OCI-LY7 (cell line): ENCODE results near the gene ABHD13. TPM values are rescaled to one million over a fixed set of nuclear protein-coding genes. Genes with fewer than 3 reads are reported as not detected.

Experiments used
- BruUV-seq: library from RNA; stranded (reverse); fragments of 400-500 nt; replicated peaks from 2 replicates; lab custom pipeline; 2021; lab: Mats Ljungman, UMichigan
- CTCF ChIA-PET: fragments of 300-600 bp; sonication (Branson Sonifier 250); formaldehyde crosslinking; loops from one replicate; lab custom pipeline; 2022; ENCODE audit warnings: antibody characterized with exemption; ENCODE audit not compliant: unreplicated experiment; lab: Charles Lee
- POLR2A ChIA-PET: fragments of 300-600 bp; sonication (Branson Sonifier 250); formaldehyde crosslinking; loops from one replicate; lab custom pipeline; 2022; ENCODE audit warnings: antibody characterized with exemption; lab: Charles Lee
- DNase-seq: peaks from one replicate; pipeline ENCODE4 v3.0.0-alpha.2; 2015; ENCODE audit warnings: low spot score
- H2AFZ ChIP-seq: fragments of 200-600 bp; sonication (generic), shearing (Covaris generic); 2 replicates; pipeline ENCODE4 v1.6.1; 2014; ENCODE audit warnings: mild to moderate bottlenecking, antibody characterized with exemption, low read length, moderate library complexity
- H3K27ac ChIP-seq: fragments of 200-600 bp; sonication (generic); 2 replicates; pipeline ENCODE4 v1.5.1; 2014; ENCODE audit warnings: mixed run types, low read depth, mild to moderate bottlenecking, moderate library complexity, low read length, inconsistent platforms; ENCODE audit not compliant: poor library complexity, severe bottlenecking
- H3K36me3 ChIP-seq: fragments of 200-600 bp; sonication (generic); 2 replicates; pipeline ENCODE4 v1.6.1; 2014; ENCODE audit warnings: mild to moderate bottlenecking, antibody characterized with exemption, low read length, moderate library complexity, mixed read lengths; ENCODE audit not compliant: insufficient read depth
- H3K4me1 ChIP-seq: fragments of 200-600 bp; sonication (generic); 2 replicates; pipeline ENCODE4 v1.5.1; 2014; ENCODE audit warnings: mild to moderate bottlenecking, low read length; ENCODE audit not compliant: insufficient read depth, poor library complexity, severe bottlenecking
- H3K4me2 ChIP-seq: fragments of 200-600 bp; sonication (generic); 2 replicates; pipeline ENCODE4 v1.6.1; 2014; ENCODE audit warnings: mild to moderate bottlenecking, low read length
- H3K4me3 ChIP-seq: fragments of 200-600 bp; sonication (generic); 2 replicates; pipeline ENCODE4 v1.5.1; 2014; ENCODE audit warnings: mild to moderate bottlenecking, low read depth, low read length; ENCODE audit not compliant: poor library complexity, severe bottlenecking
- H3K79me2 ChIP-seq: fragments of 200-600 bp; sonication (generic); 2 replicates; pipeline ENCODE4 v1.6.1; 2016; ENCODE audit warnings: low read depth, mild to moderate bottlenecking, low read length, moderate library complexity, mixed read lengths; ENCODE audit not compliant: insufficient read depth
- H3K9me2 ChIP-seq: fragments of 200-600 bp; sonication (generic); 2 replicates; pipeline ENCODE4 v1.6.1; 2016; ENCODE audit warnings: mild to moderate bottlenecking, low read length, mixed read lengths; ENCODE audit not compliant: insufficient read depth
- H3K9me3 ChIP-seq: fragments of 200-600 bp; sonication (generic); 2 replicates; pipeline ENCODE4 v1.6.1; 2014; ENCODE audit warnings: mild to moderate bottlenecking, mixed run types, low read length, mixed read lengths
- H4K20me1 ChIP-seq: fragments of 200-600 bp; sonication (generic); 2 replicates; pipeline ENCODE4 v1.6.1; 2014; ENCODE audit warnings: mild to moderate bottlenecking, antibody characterized with exemption, low read length, moderate library complexity, mixed read lengths; ENCODE audit not compliant: insufficient read depth
- EZH2phosphoT487 ChIP-seq: fragments of 200-600 bp; sonication (generic); IDR thresholded peaks from 2 replicates; pipeline ENCODE4 v1.6.1; 2018; ENCODE audit warnings: low read depth, borderline replicate concordance, mild to moderate bottlenecking, mixed run types, antibody characterized with exemption, low read length, moderate library complexity, mixed read lengths
- intact Hi-C: fragments of 100-400 bp; cut with micrococcal nuclease; formaldehyde crosslinking; loops from one replicate; pipeline ENCODE4 v1.10.0; 2022; ENCODE audit not compliant: unreplicated experiment
- total RNA-seq, 2 experiments: library from RNA; depleted of rRNA in 1 of 2; stranded (reverse); fragments of >200 nt in 1 of 2; shearing (Covaris generic) in 1 of 2; gene quantifications; 2 replicates each; pipeline ENCODE4 v1.2.3, GENCODE V29; 2014 to 2022
- TF ChIP-seq, protein P1 (sequence below): fragments of 200-600 bp; sonication (generic); conservative IDR thresholded peaks from 2 replicates; pipeline ENCODE4 v1.5.1; 2014; ENCODE audit warnings: mild to moderate bottlenecking, antibody characterized with exemption, low read length, moderate library complexity, mixed read lengths

Gene ABHD13
- total RNA-seq, 2 experiments from 2014 or later, result 2.1 to 3.3 TPM

DNA sequence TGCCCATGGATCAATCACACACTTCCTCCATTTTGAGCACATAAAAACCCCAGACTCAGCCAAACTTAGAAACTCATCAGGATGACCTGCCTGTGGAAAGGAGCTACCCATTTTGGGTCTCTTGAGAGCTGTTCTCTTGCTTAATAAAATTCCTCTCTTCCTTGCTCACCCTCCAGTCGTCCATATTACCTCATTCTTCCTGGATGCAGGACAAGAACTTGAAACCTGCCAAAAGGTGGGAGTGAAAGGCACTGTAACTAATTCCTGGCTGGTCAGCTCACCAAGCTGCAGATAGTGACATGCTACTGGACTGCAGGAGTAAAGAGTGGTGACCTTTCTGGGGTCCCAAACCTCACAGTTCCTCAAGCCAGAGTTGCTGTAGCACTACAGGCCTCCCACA, 23.0 kb upstream of the ABHD13 start:
- no peaks in the 10 kb centered on the region for H3K36me3 ChIP-seq
- intact Hi-C loops, result no loop called here
- ChIA-PET POLR2A (no interaction called here), CTCF (interaction anchor here (0.6 kb wide), 1 partner anchor 20 kb away, joined by 3 read pairs; the partner anchor contains the start of gene LIG4)
- no peak overlapping the region for H3K27ac ChIP-seq
- H4K20me1 ChIP-seq, result no peaks in the 10 kb centered on the region
- BruUV-seq, result no TSS peak
- H3K4me1 ChIP-seq, result no peaks in the 10 kb centered on the region
- H2AFZ ChIP-seq, result no peak overlapping the region
- H3K79me2 ChIP-seq, result no peaks in the 10 kb centered on the region
- no peaks in the 10 kb centered on the region for H3K9me2 ChIP-seq
- no peak overlapping the region for H3K4me3 ChIP-seq
- no peaks in the 10 kb centered on the region for H3K9me3 ChIP-seq
- TF ChIP-seq EZH2phosphoT487, result no peak
- TF ChIP-seq, protein P1, sequence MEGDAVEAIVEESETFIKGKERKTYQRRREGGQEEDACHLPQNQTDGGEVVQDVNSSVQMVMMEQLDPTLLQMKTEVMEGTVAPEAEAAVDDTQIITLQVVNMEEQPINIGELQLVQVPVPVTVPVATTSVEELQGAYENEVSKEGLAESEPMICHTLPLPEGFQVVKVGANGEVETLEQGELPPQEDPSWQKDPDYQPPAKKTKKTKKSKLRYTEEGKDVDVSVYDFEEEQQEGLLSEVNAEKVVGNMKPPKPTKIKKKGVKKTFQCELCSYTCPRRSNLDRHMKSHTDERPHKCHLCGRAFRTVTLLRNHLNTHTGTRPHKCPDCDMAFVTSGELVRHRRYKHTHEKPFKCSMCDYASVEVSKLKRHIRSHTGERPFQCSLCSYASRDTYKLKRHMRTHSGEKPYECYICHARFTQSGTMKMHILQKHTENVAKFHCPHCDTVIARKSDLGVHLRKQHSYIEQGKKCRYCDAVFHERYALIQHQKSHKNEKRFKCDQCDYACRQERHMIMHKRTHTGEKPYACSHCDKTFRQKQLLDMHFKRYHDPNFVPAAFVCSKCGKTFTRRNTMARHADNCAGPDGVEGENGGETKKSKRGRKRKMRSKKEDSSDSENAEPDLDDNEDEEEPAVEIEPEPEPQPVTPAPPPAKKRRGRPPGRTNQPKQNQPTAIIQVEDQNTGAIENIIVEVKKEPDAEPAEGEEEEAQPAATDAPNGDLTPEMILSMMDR, result no peak
- no peak for DNase-seq
- H3K4me2 ChIP-seq, result no peak overlapping the region

DNA sequence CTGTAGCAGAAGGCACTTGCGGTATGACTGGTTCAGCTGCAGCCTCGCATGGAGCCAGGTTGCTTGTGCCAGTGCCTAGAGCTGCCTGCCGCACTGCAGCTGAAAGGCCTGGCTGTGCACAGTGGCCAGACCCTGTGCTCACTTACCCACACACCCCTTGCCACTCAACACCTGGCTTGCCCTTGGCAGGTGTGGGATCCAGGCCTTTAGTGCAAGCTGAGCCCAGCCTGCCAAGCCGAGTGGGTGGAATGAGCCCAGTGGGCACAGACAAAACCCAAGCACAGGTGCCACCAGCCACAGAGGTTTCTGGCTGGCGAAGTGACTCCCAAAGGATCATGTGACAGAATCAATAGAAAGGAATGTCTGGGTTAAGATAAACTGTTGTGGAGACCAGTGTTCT, 22.3 kb upstream of the ABHD13 start:
- ChIA-PET POLR2A (no interaction called here), CTCF (interaction anchor here (0.6 kb wide), 1 partner anchor 19 kb away, joined by 3 read pairs; the partner anchor contains the start of gene LIG4)
- Histone ChIP-seq H3K27ac (no peak overlapping the region), H3K36me3 (no peaks in the 10 kb centered on the region), H3K9me3 (no peaks in the 10 kb centered on the region), H3K4me2 (no peak overlapping the region), H3K79me2 (no peaks in the 10 kb centered on the region), H3K9me2 (no peaks in the 10 kb centered on the region), H2AFZ (no peak overlapping the region), H4K20me1 (no peaks in the 10 kb centered on the region), H3K4me3 (no peak overlapping the region), H3K4me1 (no peaks in the 10 kb centered on the region)
- intact Hi-C loops, result no loop called here
- no peak for DNase-seq
- TF ChIP-seq EZH2phosphoT487, result no peak
- TF ChIP-seq, protein P1, result no peak
- BruUV-seq, result no TSS peak

DNA sequence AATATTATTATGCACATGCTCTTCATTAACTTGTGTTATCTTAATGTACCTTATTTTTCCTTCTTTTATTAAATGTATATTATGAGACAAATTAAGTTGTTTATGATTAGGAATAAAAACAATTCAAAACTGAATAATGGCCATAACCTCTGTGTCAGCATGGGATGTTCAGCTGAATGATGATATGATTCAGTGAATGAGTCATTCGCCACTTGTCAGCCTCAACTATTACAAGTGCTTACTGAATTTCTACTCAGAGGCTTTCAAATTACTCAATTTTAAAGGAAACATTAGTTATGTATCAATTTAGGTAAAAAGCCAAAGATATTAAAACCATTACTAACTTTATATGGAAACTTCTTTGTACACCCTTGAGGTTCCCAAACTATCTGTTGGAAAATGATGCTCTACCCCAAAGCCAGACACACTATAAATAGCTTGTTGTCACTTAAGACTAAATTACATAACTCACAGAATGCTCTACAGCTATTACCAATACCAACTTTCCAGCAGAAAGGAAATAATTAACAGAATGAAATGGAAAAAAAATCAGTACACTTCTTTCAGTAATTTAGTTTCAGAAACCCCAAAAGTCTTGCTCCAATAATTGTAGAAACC, 17.3 kb upstream of the ABHD13 start:
- intact Hi-C loops, result no loop called here
- POLR2A ChIA-PET, result no interaction called here
- H3K9me3 ChIP-seq, result no peaks in the 10 kb centered on the region
- no TSS peak for BruUV-seq
- H3K36me3 ChIP-seq, result no peaks in the 10 kb centered on the region
- TF ChIP-seq, protein P1, result no peak
- no peak for TF ChIP-seq EZH2phosphoT487
- CTCF ChIA-PET, result no interaction called here
- no peaks in the 10 kb centered on the region for H3K79me2 ChIP-seq
- no peaks in the 10 kb centered on the region for H4K20me1 ChIP-seq
- no peak overlapping the region for H2AFZ ChIP-seq
- no peak overlapping the region for H3K27ac ChIP-seq
- no peaks in the 10 kb centered on the region for H3K9me2 ChIP-seq
- H3K4me3 ChIP-seq, result no peak overlapping the region
- H3K4me1 ChIP-seq, result no peaks in the 10 kb centered on the region
- DNase-seq, result no peak
- no peak overlapping the region for H3K4me2 ChIP-seq
